HT1080 (cell line): ENCODE data around the gene SV2A. TPM values are rescaled to one million over a fixed set of nuclear protein-coding genes. Genes with fewer than 3 reads are reported as not detected.
"Not testable (repeated sequence)": the region's sequence is repeated elsewhere in the genome, so short reads cannot be mapped to it uniquely, and the experiment has no call there.

ENCODE experiments used
- DNase-seq: peaks from one replicate; pipeline ENCODE4 v3.0.0-alpha.2; 2015; ENCODE audit warnings: low read depth
- polyA plus RNA-seq, 2 experiments: library from polyadenylated mRNA; depleted of rRNA; stranded (reverse); fragments of >200 nt; gene quantifications; 2 replicates each; pipeline ENCODE4 v1.2.3, GENCODE V29; 2015
- total RNA-seq: library from RNA; depleted of rRNA; stranded (reverse); fragments of >200 nt; shearing (Covaris generic); gene quantifications from 2 replicates; pipeline ENCODE4 v1.2.3, GENCODE V29; 2014; rRNA removed

Gene SV2A, protein sequence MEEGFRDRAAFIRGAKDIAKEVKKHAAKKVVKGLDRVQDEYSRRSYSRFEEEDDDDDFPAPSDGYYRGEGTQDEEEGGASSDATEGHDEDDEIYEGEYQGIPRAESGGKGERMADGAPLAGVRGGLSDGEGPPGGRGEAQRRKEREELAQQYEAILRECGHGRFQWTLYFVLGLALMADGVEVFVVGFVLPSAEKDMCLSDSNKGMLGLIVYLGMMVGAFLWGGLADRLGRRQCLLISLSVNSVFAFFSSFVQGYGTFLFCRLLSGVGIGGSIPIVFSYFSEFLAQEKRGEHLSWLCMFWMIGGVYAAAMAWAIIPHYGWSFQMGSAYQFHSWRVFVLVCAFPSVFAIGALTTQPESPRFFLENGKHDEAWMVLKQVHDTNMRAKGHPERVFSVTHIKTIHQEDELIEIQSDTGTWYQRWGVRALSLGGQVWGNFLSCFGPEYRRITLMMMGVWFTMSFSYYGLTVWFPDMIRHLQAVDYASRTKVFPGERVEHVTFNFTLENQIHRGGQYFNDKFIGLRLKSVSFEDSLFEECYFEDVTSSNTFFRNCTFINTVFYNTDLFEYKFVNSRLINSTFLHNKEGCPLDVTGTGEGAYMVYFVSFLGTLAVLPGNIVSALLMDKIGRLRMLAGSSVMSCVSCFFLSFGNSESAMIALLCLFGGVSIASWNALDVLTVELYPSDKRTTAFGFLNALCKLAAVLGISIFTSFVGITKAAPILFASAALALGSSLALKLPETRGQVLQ
- 23.1 and 27.7 TPM in 2 replicates for total RNA-seq
- 14.4 and 17.7 TPM in 2 replicates for polyA plus RNA-seq (2015; cell fraction: cytosol; rRNA removed)
- 31.7 and 32.3 TPM in 2 replicates for polyA plus RNA-seq (2015; cell fraction: nucleus; rRNA removed)

DNA sequence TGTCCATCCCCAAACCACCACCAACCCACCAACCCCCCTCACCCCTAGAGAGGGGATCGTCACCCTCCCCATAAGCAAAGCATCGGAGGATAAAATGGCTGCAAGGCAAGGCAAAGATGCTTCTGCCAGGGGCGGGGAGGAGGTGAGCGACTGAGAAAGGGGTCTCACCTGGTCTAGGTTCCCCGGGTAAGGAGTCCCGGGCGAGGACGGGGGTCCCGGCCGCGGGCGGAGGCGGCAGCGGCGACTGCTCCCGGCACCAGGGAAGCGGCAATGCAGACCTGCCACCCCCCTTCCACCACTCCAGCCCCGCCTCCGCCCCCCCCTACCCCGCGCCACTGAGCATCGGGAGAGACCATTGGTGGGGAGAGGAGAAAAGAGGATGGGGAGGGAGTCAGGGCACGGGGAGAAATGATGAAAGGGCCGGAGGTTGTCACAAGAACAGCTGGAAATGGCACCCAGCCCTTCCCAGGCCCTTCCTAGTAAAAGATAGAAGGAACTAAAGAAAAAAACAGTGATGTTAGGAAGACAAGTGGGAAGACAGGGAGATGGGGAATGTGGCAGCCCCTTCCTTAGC lies at the start of gene SV2A:
SV2A (minus strand) TSS at position 274 of the 574 bp plus-strand sequence. CDS start 4,004 bp downstream, outside the sequence.
- DNase-seq, result peak; percentile 53

DNA sequence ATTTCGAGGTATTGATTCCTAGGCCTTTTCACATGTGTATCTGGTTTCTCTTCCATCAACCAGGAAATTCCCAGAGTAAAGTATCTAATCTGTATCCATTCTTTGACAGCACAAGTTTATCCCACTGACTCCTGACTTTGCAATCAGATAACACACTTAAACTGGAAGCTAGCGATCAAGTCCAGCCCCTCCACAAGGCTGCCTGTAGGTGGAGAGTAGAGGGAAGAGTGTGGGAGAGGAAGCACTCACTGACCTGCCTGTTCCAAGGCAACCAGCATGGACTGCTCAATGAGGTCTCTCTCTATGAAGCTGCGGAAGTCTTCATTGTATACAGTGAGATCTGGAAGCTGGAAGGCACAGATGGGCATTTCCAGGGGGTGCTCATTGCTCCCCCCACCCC lies 49.4 kb upstream of the SV2A start:
- DNase-seq, result no peak

DNA sequence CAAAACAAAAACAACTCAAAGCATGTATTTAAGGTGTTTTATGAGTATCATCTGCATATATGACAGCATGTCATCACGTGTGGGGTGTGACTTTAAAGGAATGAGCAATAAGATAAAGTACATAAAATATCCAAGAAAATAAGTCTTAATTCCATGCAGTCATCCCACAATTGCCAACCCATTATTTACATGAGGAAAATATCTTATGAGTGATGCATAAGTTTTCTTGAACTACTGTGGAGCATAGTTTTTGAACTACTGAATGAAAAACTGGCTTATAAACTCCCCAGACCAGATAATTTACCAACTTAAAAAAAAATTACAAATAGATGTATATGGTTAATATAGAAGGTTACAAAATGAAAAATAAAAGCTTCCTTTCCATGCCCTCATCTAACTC lies 48.8 kb upstream of the SV2A start:
- no peak for DNase-seq

DNA sequence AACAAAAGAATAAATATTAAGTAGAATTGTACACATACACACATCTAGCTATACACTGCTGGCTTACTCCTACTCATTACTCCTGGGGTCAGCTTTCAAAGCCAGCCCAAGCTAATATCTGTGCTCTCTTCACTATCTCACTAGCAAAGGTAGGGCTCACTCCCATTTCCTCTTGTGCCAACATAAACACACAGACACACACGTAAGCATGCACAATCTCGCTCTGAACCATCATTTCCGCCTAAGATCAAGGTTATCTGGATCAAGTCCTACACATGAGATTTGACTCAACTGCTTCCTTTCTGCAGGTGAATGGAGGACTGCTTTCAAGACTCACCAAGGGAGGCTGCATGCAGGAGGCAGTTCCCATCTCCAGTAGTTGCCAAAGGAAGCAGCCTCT lies 47.8 kb upstream of the SV2A start:
- DNase-seq, result no peak

DNA sequence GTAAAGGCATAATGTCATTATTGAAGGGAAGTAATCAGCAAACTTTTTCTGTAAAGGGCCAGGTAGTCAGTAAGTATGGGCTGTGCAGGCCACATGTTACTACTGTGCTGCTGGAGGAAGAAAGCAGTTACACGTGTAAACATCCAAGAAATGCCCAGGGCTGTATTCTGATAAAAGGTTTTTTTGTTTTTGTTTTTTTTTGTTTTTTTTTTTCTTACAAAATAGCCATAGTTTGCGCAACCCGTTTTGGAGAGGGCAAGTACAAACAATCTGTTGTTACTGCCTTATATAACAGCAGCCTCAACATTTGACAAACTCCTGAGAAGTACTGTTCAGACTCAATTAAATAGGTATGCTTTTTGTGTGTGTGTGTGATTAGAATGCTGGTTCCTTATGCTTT lies 45.7 kb upstream of the SV2A start:
- DNase-seq, result no peak

DNA sequence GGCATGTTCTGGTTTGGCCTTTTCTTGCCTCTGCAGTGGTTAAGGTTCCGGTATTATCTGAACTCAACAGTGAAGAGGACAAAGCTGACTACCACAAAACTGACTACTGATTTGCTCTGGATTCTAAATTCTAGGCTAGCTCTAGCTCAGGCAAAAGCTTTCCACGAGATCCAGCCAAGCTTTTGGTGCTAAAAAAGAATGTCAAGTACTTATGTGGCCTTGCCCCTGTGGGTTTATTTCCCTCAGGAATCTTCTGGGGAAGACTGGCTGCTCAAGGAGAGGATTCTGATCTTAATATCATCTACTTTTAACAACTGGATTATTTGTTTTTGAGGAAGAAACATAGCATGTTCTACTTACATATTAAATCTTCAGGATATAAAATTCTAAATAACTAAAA lies 45.1 kb upstream of the SV2A start:
- no peak for DNase-seq

DNA sequence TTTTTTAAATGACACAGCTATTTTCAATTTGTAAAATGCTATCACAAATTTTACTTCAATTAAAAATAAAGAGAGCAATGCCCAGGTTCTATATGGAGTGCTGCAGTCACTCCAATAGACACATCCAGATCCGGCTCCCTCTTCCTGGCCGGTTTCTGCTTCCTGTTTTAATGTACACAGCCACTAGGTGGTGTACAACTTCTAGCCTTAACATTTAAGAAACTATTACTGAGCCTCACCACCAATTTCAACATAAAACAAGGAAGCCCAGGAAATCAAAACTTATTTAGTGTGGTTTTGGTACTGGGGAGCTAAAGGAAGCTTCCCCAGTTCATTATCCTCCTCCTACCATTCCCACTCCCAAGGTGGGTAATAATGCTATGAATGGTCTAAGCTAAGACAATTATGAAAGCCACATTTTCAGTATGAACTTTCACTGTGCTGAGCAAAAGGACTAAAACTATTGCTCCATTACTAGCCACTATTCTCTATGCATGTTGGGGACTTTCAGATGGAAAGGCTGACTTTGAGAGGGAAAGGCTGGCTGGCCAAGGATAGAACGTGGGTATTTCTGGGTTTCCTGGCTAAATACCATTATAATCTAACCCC lies 44.5 kb upstream of the SV2A start:
- peak; percentile 80 for DNase-seq

DNA sequence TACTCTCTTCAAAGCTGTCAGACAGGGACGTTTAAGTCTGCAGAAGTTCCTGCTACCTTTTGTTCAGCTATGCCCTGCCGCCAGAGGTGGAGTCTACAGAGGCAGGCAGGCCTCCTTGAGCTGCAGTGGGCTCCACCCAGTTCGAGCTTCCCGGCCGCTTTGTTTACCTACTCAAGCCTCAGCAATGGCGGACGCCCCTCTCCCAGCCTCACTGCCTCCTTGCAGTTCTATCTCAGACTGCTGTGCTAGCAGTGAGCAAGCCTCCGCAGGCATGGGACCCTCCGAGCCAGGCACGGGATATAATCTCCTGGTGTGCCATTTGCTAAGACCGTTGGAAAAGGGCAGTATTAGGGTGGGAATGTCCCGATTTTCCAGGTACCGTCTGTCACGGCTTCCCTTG lies 39.9 kb upstream of the SV2A start:
- not testable (repeated sequence) for DNase-seq

DNA sequence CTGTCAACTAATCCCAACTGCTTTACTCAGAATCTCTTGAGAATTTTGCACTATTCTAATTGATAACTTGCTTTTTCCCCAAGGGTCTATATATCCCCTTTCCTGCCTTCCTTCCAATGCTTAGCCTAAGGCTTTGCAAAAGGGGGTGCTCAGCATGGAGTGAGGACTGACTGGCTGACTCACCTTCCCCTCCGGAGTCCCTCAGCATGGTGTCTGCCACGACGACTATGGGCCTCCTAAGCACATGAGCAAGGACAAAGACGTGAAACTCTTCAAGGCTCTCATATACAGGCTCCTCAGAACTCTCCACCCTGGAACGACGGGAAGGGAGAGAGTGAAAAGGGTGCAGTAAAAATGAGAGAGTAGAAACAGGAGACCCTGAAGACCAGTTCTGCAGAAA lies 32.3 kb upstream of the SV2A start:
- no peak for DNase-seq

DNA sequence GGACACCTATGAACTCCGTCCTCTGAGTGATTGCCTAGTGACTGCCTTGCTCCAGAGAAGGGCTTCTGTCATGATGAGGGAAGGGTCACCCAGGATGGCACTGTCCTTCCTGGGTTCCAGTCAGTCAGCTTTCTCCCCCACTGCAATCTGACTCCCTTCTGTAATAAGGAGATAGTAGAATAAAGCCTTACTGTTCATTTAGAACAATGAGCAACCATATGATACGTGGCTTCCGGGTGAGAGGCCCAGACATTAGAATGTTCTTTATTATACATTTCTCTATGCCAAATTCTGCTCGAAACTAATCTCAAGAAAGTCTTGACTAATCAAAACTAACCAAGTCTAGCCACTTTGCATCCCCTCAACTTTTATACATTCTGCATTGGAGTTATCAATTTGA lies 27.6 kb upstream of the SV2A start:
- DNase-seq, result no peak

DNA sequence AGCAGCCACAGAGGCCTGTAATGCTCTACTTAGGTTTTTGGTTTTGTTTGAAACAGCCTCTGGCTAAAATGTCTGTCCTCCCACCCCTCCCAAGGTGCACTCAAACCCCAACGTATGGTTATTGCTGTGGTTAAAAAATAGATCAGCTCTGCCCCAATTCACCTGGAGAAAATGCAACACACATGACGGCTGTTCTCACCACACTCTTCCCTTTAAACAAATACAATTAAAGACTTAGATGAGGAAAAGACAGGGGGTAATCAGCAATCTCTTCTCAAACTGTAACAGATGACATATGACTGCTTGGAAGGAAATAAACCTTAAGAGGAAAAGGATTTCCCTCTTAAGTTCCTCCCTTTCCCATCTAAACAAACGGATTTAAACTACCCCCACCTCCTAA lies 25.2 kb upstream of the SV2A start:
- DNase-seq, result no peak

DNA sequence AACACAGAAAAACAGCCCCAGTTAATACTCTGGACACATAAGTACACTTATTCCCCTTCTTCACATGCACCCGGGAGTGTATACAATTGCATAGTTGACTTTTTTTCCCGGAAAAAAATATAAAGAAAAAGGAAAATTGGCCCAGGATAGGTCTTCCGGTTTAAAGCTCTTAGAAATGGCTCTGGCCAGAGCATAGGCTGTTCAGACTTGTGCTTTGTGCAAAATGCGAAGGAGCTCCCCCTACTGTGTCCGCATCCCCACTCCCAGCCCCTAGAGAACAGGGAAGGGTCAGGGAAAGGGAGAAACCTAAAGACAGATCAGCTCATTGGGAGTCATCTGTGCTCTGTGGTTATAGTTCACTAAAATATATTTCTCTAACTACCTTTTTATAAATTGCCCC lies 24.6 kb upstream of the SV2A start:
- no peak for DNase-seq

DNA sequence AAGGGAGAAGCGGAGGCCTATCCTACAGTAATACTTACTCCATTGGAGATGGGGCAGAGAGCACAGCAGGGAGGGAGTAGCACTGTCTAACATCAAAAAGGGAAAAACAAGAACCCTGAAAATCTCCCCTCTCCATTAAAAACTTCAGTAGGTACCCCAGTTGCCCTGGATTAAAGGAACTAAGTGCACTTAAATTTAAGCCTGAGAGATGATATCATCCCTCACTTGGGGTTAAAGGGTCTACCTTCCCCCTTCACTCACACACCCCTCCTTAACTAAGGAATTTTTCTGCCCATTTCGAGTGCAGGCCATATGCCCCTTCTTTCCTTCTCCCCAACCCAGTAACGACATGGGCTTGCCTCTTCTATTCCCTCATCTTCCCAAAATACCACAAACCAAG lies 22.8 kb upstream of the SV2A start:
- DNase-seq, result no peak

DNA sequence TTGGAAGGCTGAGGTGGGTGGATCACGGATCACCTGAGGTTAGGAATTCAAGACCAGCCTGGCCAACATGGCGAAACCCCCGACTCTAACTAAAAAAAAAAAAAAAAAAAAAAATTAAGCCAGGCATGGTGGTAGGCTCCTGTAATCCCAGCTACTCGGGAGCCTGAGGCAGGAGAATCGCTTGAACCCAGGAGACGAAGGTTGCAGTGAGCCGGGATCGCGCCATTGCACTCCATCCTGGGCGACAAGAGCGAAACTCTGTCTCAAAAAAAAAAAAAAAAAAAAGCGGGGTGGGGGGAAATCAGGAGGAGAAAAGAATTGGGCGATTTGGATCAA lies 21.0 kb upstream of the SV2A start:
- not testable (repeated sequence) for DNase-seq

DNA sequence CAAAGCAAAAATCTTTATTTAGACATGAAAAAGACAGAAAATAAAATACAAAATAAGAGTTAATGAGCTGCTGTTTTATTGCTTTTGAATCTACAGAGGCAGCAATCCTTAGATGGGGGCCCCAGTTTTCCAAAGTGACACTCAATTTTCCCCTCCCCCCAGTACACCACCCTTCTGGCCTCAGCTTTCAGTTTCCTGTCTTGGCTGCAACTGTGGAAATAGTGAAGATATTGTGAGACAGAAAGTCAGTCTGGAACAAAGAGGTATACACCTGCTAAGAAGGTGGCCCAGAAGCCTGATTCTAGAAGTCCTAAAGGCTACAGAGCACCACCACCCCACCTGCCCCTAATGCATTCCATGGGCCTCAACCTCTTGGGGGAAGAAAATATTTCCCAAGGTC lies 20.1 kb upstream of the SV2A start:
- no peak for DNase-seq

DNA sequence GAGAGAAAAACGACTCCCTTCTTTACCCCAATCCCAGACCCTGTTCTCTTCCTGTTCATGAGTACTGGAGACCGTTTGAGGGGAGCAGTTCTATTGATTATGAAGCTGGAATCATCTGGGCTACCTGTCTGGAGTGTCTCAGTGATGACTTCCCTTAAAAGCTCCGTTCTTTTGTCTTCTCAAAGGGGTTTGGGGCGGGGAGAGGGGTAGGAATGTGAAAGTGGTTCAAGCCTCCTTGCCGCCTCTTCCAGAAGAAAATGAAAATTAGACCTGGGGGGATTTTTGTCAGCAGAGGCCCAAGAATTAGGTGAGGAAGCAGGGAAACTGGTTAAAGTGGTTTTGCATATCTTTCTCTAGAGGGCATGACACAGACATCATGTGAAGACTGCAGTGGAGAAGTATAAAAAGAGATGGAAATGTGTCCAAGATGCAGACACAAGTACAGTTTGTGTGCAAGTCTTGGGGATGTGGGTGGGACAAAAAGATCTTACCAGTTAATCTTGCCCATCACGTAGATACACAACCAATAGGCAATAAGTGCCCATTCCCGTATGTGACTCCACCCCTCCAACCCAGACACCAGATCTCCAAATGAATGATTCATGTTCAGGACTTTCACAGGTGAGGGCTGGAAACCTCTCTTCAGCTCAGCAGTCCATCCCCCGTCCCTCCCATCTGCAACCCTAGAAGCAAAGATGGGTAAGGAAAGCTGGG lies 19.5 kb upstream of the SV2A start:
- DNase-seq, result peak; percentile 83

DNA sequence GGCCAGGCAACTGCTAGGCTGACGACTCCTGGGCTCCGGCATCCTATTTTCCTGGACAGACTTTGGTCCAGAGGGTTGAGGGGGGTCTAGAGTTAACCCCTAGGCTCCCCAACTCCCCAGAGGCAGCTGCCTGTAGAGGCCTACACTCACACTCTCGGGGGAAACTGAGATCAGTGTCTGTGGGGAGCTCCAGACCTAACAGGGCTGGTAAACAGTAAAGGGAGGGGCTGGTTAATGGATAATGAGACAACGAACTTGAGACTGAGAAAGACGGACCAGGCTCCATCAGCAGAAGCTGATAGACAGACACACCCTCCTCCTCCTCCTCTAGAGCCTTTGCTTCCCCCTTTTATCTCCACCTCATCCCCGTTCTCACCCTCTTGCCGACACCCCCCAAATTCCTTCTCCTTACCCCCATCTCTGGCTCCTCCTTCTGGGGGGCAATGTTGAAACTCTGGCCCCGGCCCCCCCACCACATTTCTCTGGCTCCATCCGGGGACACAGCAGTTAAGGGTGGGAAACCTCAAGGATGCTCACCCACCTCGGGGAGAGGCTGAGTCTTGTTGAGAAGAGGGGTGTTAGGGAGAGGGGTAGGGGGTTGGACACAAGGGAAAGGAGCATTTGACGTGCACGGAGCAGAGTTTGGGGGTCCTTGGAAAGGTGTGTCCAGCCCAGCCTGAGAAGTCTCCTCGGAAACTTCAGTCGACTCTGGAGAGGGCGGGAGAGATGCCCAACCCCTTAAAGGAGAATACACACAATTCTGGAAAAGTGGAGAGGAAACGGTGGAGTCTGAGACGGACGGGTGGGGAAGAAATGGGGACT lies 18.7 kb upstream of the SV2A start, which contains the start of gene MTMR11:
MTMR11 (minus strand) TSS at position 710 of the 822 bp plus-strand sequence; CDS start at position 478, 232 bp downstream.
- peak; percentile 31 for DNase-seq

DNA sequence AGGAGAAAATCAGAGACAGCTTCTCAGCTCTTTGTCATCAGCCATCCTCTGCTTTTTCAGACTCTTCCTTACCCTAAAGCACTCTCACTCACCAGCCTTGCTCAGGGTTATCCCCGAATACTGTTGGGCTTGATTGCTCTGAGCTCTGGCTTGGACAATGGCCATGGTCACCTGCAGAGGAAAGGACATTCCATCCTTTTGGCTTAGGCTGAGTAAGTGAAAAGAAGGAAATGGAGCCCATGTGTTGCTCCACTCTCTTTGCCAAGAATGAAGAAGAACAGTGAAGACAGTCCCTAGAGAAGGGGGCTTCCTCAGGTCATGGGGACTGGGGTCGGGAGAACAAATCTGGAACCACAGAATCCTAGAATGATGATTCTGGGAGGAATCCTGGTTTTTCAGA lies 16.7 kb upstream of the SV2A start:
- DNase-seq, result no peak

DNA sequence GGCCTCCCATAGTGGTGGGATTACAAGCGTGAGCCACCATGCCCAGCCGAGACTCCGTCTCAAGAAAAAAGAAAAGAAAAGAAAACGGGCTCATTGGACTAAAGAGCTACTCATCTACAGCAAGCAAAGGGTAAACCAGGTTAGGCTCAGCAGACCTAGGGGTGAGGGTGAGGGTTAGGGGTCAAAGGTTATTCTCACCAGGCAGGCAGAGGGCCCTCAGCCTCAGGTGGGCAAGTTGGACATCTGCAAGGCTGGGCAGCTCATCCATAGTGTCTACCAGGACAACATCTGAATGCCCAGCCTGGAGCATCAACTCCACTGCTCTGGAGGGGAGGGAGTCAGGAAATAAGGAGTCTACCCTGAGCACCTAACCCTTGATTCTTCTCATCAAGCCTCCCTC lies 15.6 kb upstream of the SV2A start:
- DNase-seq, result no peak

DNA sequence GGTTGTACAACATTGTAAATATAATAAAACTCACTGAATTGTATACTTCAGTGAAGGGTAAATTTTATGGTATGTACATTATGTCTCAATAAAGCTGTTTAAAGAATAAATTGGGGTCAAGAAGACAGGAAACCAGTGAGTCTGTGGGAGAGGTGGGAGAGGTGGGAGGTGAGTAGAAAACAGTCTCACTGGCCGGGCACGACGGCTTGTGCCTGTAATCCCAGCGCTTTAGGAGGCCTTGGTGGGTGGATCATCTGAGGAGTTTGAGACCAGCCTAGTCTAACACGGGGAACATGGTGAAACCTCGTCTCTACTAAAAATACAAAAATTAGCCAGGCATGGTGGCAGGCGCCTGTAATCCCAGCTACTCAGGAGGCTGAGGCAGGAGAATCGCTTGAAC lies 14.8 kb upstream of the SV2A start:
- DNase-seq, result no peak
